T follicular helper cell (primary cell): ENCODE measurements around the gene HOPX.
"Not testable (repeated sequence)": the region's sequence is repeated elsewhere in the genome, so short reads cannot be mapped to it uniquely, and the experiment has no call there.

Source experiments
- DNase-seq: peaks from one replicate; pipeline ENCODE4 v3.0.0-alpha.2; 2020; ENCODE audit warnings: low read depth

HOPX gene

DNA sequence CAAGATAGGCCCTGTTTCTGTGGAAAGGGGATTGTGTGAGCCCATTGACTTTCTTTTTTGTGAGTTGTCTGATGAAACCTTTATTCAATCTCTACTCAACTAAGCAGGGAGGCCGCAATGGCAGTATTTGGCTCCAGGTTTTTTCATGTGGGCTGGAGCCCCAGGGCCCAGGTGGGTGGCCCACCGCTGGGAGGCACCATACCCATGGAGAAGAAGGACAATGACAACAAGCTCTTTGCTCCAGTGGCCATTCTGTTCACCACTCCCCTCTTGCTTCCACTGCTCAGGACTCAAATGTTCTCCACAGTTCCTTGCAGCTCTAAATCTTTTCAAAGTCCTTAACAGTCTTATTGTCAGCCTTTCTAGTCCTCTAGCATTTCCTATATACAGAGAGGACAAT, 54.1 kb downstream of the HOPX start:
- no peak for DNase-seq

DNA sequence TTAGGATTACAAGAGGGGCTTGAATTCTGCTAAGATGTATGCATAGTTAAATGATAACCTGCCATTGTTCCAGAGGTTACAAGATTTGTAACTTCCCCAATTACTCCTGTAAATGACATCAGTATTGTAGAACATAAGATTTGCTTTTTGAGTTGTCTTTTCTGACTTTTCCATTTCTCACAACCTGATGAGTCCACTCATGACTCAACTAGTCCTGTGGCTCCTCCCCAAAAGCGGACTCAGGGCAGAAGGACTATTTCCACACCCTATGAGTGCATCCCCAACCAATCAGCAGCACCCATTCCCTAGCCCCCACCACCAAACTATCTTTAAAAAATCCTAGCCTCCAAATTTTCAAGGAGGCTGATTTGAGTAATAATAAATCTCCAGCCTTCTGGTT, 54.7 kb downstream of the HOPX start:
- DNase-seq: no peak

DNA sequence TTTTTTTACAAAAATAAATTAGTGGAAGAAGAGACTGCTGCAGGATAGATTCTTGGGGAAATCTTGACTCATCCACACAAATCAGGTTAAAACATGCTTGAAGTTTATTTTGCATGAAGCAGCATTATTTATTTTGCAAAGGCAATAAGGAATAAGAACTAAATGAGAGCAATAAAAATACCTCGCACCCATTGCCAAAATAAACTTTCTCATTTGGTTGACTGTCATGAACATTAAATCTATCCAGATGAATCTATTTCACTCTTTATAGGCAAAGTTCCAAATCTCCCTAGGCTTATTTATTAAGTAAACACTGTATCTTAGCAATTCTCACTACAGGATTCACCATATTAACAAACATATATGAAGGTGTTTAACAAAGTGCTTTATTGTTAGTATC, 58.9 kb downstream of the HOPX start:
- no peak for DNase-seq

DNA sequence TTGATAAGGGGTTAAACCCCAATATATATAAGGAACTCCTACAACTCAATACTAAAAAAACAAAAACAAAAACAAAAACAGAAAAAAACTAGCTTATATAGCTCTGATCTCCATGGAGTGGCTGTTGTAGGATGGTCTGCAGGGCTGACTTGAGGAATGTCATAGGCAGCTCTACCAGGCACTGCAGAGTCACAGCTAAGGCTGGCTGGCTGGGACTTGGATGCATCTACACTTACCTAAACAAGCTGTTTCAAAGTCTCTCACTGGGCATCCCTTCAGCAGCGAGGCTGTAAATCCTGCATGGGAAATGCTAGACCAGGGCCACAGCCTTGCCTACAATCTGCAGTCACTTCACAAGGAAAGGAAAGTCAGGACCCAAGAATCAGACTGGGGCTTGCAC, 61.3 kb downstream of the HOPX start:
- DNase-seq: no peak

DNA sequence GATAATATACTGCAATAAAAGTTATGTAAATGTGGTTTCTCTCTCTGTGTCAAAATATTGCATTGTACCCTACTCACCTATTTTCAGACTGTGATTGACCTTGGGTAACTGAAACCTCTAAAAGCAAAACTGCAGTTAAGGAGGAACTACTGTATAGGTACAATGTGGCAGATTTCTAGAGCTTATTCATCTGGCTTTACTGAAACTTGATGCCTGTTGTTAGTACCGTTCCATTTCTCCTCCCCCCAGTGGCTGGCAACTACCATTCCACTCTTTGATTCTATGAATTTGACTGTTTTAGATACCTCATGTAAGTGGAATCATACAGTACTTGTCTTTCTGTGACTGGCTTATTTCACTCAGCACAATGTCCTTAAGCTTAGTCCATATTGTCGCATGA, 61.9 kb downstream of the HOPX start:
- DNase-seq: no peak

DNA sequence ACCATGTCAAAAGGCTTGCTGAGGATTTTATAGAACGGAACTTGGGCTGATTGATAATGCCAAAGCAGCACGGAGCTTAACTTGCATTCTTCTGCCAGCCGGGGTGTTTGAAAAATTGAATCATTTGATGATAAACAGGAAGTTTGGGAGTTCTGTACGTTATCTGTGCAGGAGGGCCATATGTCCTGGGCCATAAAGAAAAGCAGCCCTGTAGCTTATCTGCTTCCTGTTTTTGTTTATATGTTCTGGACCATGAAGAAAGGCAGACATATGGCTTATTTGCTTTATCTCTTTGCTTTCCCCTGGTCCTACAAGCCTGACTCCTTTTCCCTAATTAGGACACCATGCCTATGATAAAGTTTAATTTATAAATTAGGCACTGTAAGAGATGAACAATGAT, 62.4 kb downstream of the HOPX start:
- DNase-seq: no peak

DNA sequence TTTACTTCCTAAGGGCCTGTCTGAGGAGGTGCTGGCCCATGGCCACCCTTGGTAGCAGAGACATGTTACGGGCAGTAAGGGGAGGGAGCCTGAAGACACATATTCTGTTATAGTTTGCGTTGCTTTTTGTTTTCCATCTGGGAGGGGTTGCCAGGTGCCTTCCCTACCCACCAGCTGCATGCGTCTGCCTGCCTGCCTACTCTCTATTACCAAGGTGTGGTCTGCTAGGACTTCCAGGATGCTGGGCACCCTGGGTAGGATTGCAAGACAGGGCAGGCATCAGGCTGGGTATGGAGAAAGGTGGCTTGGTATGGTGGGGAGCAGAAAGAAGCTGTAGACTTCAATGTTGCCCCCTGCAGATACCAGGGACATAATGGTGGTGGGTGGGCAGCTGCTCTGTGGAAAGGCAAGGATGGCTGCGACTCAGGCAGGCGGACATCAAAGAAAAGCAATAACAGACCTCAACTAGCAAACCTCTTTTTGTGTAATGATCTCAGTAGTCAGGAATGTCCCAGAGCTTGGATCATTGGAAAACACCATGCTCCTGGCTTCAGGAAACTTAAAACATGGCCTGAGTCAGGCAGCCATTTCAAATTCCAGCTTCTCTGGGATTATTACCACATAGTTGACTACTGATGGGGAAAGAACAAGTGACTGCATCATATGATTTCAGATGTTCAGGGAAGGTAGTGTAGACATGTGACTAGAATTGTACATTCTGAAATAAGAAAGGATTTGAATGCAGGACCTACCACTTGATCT, 67.8 kb downstream of the HOPX start:
- DNase-seq: no peak

DNA sequence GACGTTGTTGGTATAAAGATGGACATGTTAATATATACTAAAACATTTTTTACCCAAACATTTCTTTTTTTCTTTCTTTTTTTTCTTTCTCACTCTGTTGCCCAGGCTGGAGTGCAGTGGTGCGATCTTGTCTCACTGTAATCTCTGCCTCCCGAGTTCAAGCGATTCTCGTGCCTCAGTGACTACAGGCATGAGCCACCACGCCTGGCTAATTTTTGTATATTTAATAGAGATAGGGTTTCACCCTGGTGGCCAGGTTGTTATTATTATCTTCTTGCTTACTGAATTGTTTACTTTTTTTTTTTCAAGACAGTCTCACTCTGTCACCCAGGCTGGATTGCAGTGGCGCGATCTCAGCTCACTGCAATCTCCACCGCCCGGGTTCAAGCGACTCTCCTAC, 68.8 kb downstream of the HOPX start:
- DNase-seq: no peak

DNA sequence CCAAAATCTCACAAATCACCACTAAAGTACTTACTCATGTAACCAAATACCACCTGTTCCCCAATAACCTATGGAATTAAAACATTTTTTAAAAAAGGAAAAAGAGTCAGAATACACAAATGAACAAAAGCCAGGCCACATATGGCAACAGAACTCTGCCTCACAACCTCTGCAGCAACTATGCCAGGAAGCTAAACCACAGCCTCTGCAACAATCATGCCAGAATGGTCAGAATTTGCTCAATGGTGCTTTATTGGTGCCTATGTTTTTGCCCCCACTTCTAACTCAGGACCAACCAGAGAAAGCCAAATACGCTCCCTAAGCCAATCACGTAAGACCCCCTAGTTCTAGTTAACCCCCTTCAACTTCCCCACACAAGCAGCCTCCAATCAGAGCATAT, 69.6 kb downstream of the HOPX start:
- no peak for DNase-seq

DNA sequence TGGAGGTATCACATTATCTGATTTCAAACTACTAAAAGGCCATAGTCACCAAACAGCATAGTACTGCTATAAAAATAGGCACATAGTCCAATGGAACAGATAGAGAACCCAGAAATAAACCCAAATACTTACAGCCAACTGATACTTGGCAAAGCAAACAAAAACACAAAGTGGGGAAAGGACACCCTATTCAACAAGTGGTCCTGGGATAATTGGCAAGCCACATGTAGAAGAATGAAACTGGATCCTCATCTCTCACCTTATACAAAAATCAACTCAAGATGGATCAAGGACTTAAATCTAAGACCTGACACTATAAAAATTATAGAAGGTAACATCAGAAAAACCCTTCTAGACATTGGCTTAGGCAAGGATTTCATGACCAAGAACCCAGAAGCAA, 70.9 kb downstream of the HOPX start:
- not testable (repeated sequence) for DNase-seq

DNA sequence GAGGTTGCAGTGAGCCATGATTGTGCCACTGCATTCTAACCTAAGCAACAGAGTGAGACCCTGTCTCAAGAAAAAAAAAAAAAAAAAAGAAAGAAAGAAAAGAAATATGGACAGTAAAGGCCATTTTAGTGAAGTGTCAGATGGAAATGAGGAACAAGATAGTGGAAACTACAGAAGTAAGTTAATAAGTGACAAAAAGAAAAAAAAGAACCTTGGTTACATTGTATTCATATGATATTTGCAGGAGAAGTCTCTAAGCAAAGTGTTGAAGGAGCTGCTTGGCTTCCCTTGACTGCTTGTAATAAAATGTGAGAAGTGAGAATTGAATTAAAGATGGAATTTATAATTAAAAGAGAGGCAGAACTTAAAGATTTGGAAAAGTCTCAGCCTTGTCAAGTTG, 73.2 kb downstream of the HOPX start:
- no peak for DNase-seq

DNA sequence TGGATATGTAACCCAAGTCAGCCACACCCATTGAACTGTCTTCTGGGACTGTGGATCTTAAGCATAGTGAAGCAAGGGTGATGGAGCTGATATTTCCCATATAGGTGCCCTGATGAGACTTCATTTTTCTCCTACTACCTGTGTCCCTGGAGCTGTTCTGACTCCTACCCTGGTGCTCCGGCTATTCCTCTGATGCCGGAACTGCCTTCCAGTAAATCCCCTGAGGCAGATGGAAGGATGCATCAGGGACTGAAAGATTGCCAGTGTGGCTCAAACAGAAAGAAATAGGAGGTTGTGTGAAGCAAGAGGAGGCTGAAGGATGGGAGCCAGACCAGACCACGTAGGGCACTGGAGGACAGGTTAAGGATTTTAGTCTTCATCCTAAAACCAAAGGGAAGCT, 74.7 kb downstream of the HOPX start:
- DNase-seq: no peak

DNA sequence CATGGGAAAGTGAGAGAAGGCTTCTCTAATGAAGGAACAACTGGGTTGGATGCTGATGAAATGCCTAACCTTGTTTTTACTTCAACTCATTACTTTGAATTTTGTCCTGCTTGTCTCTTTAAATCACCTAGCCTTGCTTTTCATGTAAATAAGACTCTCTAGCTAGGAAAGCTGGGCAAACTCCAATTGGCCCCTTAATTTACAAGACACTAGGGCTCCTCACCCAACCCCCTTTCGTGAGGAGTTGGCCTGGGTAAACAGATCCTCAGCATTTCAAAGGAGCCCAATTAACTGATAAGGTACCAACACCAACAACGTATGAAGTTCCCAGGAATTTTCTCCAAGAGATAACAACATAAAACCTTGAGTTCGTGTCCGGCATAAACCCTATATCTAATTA, 75.6 kb downstream of the HOPX start:
- not testable (repeated sequence) for DNase-seq

DNA sequence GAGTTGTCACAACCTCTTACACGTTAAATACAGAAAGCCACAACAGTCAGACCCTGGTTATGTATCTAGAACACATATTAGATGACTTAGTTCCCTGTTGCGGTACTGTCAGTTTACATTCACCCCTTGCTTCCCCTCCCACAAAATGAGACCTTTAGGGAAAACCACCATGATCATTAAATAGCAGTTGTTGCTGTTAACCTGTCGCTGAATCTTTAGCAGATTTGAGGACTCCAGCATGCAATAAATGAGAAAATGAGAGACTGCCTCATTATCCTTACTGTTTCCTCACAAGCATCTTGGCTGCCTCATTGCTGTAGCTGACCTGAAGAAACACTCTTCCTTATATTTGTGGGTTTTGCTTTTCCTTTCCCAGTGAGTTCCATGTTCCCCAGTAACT, 77.8 kb downstream of the HOPX start:
- DNase-seq: no peak
